ENCODE data around the gene AP3B1. TPM values are rescaled to one million over a fixed set of nuclear protein-coding genes. Genes with fewer than 3 reads are reported as not detected.

Gene AP3B1
- total RNA-seq, 1 donor from 2014 or later = 41.2 TPM

- DNase-seq = no peak
Measured at GRCh38 chr5:78001197-78001596, 293.3 kb downstream of the AP3B1 start.

- no peak for DNase-seq
Measured at GRCh38 chr5:78000191-78000590, 294.3 kb downstream of the AP3B1 start.

- no peak for DNase-seq
Measured at GRCh38 chr5:77999399-77999798, 295.1 kb downstream of the AP3B1 start.

- DNase-seq = no peak
Measured at GRCh38 chr5:77996943-77997342, 297.6 kb downstream of the AP3B1 start.

GRCh38 chr5:77995793-77996409 is 298.6 kb downstream of the AP3B1 start:
- no peak for DNase-seq

- no peak for DNase-seq
Measured at GRCh38 chr5:77994943-77995342, 299.6 kb downstream of the AP3B1 start.

- DNase-seq = no peak
Measured at GRCh38 chr5:77993855-77994318, 300.6 kb downstream of the AP3B1 start.

- no peak for DNase-seq
Measured at GRCh38 chr5:77993141-77993854, 301.2 kb downstream of the AP3B1 start.

- no peak for DNase-seq
Measured at GRCh38 chr5:77991084-77991483, 303.4 kb downstream of the AP3B1 start.

GRCh38 chr5:77990020-77990419 is 304.5 kb downstream of the AP3B1 start:
- DNase-seq = no peak

- DNase-seq = no peak
Measured at GRCh38 chr5:77987988-77988387, 306.5 kb downstream of the AP3B1 start.

GRCh38 chr5:77987331-77987730 is 307.2 kb downstream of the AP3B1 start:
- DNase-seq = no peak

GRCh38 chr5:77986261-77986660 is 308.2 kb downstream of the AP3B1 start:
- DNase-seq = no peak

GRCh38 chr5:77985247-77985646 is 309.3 kb downstream of the AP3B1 start:
- no peak for DNase-seq

GRCh38 chr5:77984587-77984986 is 309.9 kb downstream of the AP3B1 start:
- DNase-seq = no peak

GRCh38 chr5:77983482-77984199 is 310.9 kb downstream of the AP3B1 start:
- DNase-seq = no peak

GRCh38 chr5:77981820-77982219 is 312.7 kb downstream of the AP3B1 start:
- no peak for DNase-seq

- DNase-seq = no peak
Measured at GRCh38 chr5:77974576-77974975, 319.9 kb downstream of the AP3B1 start.

- DNase-seq = peak; percentile 9
Measured at GRCh38 chr5:77973253-77973609, 321.3 kb downstream of the AP3B1 start.

GRCh38 chr5:77972469-77973252 is 321.8 kb downstream of the AP3B1 start:
- DNase-seq = peak; percentile 37

GRCh38 chr5:77971776-77972468 is 322.6 kb downstream of the AP3B1 start:
- DNase-seq = peak; percentile 13

- no peak for DNase-seq
Measured at GRCh38 chr5:77970891-77971290, 323.6 kb downstream of the AP3B1 start.
